HepG2 (cell line): Measurements from ENCODE around the gene TM4SF1. TPM values are rescaled to one million over a fixed set of nuclear protein-coding genes. Genes with fewer than 3 reads are reported as not detected.

Experiments used
- ARNT2 ChIP-seq: sonication (generic); formaldehyde crosslinking; IDR thresholded peaks from 2 replicates; pipeline ENCODE4 v1.8.0; 2022; ENCODE audit warnings: mild to moderate bottlenecking, low read depth, missing genetic modification reagents, moderate library complexity
- ARNTL ChIP-seq: sonication (generic); formaldehyde crosslinking; IDR thresholded peaks from 2 replicates; pipeline ENCODE4 v1.4.0; 2020; ENCODE audit warnings: mild to moderate bottlenecking, missing genetic modification reagents
- ELF4 ChIP-seq: sonication (generic); formaldehyde crosslinking; IDR thresholded peaks from 2 replicates; pipeline ENCODE4 v1.5.0; 2020; ENCODE audit warnings: missing genetic modification reagents, mild to moderate bottlenecking, moderate library complexity, borderline replicate concordance
- POLR2AphosphoS5 ChIP-seq: IDR thresholded peaks from 2 replicates; pipeline ENCODE4 v1.6.1; 2012; ENCODE audit warnings: low read depth, low read length
- SMARCE1 ChIP-seq: fragments of 450-650 bp; IDR thresholded peaks from 2 replicates; pipeline ENCODE4 v1.6.1; 2017; ENCODE audit warnings: borderline replicate concordance
- SP1 ChIP-seq, 2 experiments: fragments of 450-650 bp in 1 of 2; sonication (generic) in 1 of 2; formaldehyde crosslinking in 1 of 2; IDR thresholded peaks; 2 replicates each; pipeline versions ENCODE4 v1.4.0 to v1.6.1; 2016 to 2020; ENCODE audit warnings: missing genetic modification reagents in 1 of 2
- SRSF1 ChIP-seq: fragments of 200-400 bp; formaldehyde crosslinking; optimal IDR thresholded peaks from 2 replicates; pipeline ENCODE3; 2017; ENCODE audit warnings: mild to moderate bottlenecking, low read depth, low read length, moderate library complexity
- ZFAT ChIP-seq: sonication (generic); formaldehyde crosslinking; conservative IDR thresholded peaks from 2 replicates; pipeline ENCODE4 v1.8.1; 2023; ENCODE audit warnings: missing genetic modification reagents, inconsistent platforms
- ZNF207 ChIP-seq: fragments of 450-650 bp; IDR thresholded peaks from 2 replicates; pipeline ENCODE4 v1.6.1; 2016; ENCODE audit warnings: antibody characterized with exemption, borderline replicate concordance
- ZNF292 ChIP-seq: sonication (generic); formaldehyde crosslinking; IDR thresholded peaks from 2 replicates; pipeline ENCODE4 v1.8.1; 2022; ENCODE audit warnings: mild to moderate bottlenecking, low read depth, missing genetic modification reagents, borderline replicate concordance
- ZNF768 ChIP-seq: sonication (generic); formaldehyde crosslinking; IDR thresholded peaks from 2 replicates; pipeline ENCODE4 v1.4.0; 2020; ENCODE audit warnings: missing genetic modification reagents
- polyA plus RNA-seq, 8 experiments: library from polyadenylated mRNA; depleted of rRNA in 3 of 8; stranded (reverse) in 7 of 8; unstranded in 1 of 8; fragments of >200 nt; fragmentation: Illumina TruSeq in 4 of 8; extraction: Trizol in 4 of 8; gene quantifications; 2 replicates each; pipeline versions ENCODE4 v1.2.1 to v1.2.3, GENCODE V29; 2011 to 2016; ENCODE audit warnings: low read depth in 4 of 8, missing spikeins in 1 of 8, mixed read lengths in 1 of 8; ENCODE audit not compliant: insufficient read depth in 1 of 8
- total RNA-seq, 5 experiments: library from RNA; depleted of rRNA; stranded (reverse); fragments of >200 nt; fragmentation: Illumina TruSeq; extraction: Trizol; gene quantifications; 2 replicates each; pipeline ENCODE4 v1.2.3, GENCODE V29; 2016; ENCODE audit warnings: low read depth in 1 of 5
- TF ChIP-seq, protein P1 (sequence below): IDR thresholded peaks from 2 replicates; pipeline ENCODE4 v1.6.1; 2016; ENCODE audit warnings: low read depth, borderline replicate concordance
- TF ChIP-seq, protein P2 (sequence below): sonication (generic); formaldehyde crosslinking; IDR thresholded peaks from 2 replicates; pipeline ENCODE4 v1.4.0; 2020; ENCODE audit warnings: missing genetic modification reagents
- TF ChIP-seq, protein P3 (sequence below): sonication (generic); formaldehyde crosslinking; conservative IDR thresholded peaks from 2 replicates; pipeline ENCODE4 v1.8.1; 2023; ENCODE audit warnings: missing genetic modification reagents
- TF ChIP-seq, protein P4 (sequence below): sonication (generic); formaldehyde crosslinking; IDR thresholded peaks from 2 replicates; pipeline ENCODE4 v1.4.0; 2020; ENCODE audit warnings: low read depth, mild to moderate bottlenecking, missing genetic modification reagents
- TF ChIP-seq, protein P5 (sequence below): sonication (generic); formaldehyde crosslinking; IDR thresholded peaks from 2 replicates; pipeline ENCODE4 v1.8.1; 2023; ENCODE audit warnings: missing genetic modification reagents, inconsistent platforms, borderline replicate concordance
- TF ChIP-seq, protein P6 (sequence below): sonication (generic); formaldehyde crosslinking; IDR thresholded peaks from 2 replicates; pipeline ENCODE4 v1.4.0; 2020; ENCODE audit warnings: low read depth, missing genetic modification reagents

Gene TM4SF1
- total and polyA plus RNA-seq, 2 of the 13 experiments (the other 11 are each of a cell fraction or from before 2014, with no cell fraction given): 431 to 1,359 TPM

DNA sequence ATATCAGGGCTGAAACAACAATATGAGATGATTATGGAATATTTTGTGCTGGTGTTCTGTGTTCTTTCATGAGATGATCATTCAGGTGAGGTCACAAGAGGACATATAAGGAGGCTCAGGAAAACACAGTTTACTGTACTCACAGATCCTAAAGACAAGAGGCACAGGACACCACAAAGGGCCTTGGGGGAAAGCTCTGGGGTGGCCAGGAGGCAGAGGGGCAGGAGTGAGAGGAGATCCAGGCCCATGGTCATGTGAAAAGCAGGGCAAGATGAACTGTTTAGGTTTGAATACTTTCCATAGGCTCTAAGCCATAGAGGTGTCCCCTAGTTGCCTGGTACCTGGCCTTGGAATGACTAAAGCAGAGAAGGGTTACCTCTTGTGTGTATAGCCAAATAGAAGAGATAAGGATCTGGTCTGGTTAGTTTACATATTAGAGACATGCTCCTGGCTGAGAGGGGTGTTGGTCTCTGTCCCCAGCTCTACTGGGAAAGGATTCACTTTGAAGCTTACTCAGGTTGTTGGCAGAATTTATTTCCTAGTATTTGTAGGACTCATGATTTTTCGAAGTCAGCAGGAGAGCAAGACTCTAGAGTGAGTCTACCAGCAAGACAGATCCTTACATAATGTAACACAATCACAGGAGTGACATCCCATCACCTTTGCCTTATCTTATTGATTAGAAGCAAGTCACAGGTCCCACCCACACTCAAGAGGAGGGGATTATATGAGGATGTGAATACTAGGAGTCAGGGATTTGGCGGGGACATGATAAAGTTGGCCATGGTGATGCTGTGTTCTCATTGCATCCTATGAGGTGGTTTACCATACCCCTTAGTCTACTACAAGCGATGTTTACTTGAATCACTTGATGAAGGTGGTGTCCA is 11.3 kb upstream of the TM4SF1 start (continued):
- TF ChIP-seq, protein P1, sequence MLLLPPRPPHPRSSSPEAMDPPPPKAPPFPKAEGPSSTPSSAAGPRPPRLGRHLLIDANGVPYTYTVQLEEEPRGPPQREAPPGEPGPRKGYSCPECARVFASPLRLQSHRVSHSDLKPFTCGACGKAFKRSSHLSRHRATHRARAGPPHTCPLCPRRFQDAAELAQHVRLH (CRISPR knock-in tag): 0 out of 2 replicates have a peak, but pooled peaks have one; percentile 15
- no peak for TF ChIP-seq ELF4 (CRISPR knock-in tag)
- TF ChIP-seq ZNF207: no peak
- TF ChIP-seq ARNT2 (CRISPR knock-in tag): no peak
- no peak for TF ChIP-seq ZNF768 (CRISPR knock-in tag)
- TF ChIP-seq, protein P2, sequence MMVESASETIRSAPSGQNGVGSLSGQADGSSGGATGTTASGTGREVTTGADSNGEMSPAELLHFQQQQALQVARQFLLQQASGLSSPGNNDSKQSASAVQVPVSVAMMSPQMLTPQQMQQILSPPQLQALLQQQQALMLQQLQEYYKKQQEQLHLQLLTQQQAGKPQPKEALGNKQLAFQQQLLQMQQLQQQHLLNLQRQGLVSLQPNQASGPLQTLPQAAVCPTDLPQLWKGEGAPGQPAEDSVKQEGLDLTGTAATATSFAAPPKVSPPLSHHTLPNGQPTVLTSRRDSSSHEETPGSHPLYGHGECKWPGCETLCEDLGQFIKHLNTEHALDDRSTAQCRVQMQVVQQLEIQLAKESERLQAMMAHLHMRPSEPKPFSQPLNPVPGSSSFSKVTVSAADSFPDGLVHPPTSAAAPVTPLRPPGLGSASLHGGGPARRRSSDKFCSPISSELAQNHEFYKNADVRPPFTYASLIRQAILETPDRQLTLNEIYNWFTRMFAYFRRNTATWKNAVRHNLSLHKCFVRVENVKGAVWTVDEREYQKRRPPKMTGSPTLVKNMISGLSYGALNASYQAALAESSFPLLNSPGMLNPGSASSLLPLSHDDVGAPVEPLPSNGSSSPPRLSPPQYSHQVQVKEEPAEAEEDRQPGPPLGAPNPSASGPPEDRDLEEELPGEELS (CRISPR knock-in tag): peak; percentile 48; the same call in 1 of the 2 replicates
- TF ChIP-seq, protein P3, sequence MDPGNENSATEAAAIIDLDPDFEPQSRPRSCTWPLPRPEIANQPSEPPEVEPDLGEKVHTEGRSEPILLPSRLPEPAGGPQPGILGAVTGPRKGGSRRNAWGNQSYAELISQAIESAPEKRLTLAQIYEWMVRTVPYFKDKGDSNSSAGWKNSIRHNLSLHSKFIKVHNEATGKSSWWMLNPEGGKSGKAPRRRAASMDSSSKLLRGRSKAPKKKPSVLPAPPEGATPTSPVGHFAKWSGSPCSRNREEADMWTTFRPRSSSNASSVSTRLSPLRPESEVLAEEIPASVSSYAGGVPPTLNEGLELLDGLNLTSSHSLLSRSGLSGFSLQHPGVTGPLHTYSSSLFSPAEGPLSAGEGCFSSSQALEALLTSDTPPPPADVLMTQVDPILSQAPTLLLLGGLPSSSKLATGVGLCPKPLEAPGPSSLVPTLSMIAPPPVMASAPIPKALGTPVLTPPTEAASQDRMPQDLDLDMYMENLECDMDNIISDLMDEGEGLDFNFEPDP (CRISPR knock-in tag): no peak
- no peak for TF ChIP-seq SRSF1
- no peak for TF ChIP-seq ZFAT (CRISPR knock-in tag)
- no peak for TF ChIP-seq SMARCE1
- TF ChIP-seq, protein P4, sequence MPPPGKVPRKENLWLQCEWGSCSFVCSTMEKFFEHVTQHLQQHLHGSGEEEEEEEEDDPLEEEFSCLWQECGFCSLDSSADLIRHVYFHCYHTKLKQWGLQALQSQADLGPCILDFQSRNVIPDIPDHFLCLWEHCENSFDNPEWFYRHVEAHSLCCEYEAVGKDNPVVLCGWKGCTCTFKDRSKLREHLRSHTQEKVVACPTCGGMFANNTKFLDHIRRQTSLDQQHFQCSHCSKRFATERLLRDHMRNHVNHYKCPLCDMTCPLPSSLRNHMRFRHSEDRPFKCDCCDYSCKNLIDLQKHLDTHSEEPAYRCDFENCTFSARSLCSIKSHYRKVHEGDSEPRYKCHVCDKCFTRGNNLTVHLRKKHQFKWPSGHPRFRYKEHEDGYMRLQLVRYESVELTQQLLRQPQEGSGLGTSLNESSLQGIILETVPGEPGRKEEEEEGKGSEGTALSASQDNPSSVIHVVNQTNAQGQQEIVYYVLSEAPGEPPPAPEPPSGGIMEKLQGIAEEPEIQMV (CRISPR knock-in tag): no peak
- TF ChIP-seq SP1 (IDR thresholded peaks at IDR 0.05): no peak
- TF ChIP-seq SP1 (CRISPR knock-in tag; IDR thresholded peaks at IDR 0.05): no peak
- TF ChIP-seq, protein P5, sequence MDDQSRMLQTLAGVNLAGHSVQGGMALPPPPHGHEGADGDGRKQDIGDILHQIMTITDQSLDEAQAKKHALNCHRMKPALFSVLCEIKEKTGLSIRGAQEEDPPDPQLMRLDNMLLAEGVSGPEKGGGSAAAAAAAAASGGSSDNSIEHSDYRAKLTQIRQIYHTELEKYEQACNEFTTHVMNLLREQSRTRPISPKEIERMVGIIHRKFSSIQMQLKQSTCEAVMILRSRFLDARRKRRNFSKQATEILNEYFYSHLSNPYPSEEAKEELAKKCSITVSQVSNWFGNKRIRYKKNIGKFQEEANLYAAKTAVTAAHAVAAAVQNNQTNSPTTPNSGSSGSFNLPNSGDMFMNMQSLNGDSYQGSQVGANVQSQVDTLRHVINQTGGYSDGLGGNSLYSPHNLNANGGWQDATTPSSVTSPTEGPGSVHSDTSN (CRISPR knock-in tag): no peak
- TF ChIP-seq ZNF292: peak; percentile 49; the same call in 1 of the 2 replicates
- TF ChIP-seq, protein P6, sequence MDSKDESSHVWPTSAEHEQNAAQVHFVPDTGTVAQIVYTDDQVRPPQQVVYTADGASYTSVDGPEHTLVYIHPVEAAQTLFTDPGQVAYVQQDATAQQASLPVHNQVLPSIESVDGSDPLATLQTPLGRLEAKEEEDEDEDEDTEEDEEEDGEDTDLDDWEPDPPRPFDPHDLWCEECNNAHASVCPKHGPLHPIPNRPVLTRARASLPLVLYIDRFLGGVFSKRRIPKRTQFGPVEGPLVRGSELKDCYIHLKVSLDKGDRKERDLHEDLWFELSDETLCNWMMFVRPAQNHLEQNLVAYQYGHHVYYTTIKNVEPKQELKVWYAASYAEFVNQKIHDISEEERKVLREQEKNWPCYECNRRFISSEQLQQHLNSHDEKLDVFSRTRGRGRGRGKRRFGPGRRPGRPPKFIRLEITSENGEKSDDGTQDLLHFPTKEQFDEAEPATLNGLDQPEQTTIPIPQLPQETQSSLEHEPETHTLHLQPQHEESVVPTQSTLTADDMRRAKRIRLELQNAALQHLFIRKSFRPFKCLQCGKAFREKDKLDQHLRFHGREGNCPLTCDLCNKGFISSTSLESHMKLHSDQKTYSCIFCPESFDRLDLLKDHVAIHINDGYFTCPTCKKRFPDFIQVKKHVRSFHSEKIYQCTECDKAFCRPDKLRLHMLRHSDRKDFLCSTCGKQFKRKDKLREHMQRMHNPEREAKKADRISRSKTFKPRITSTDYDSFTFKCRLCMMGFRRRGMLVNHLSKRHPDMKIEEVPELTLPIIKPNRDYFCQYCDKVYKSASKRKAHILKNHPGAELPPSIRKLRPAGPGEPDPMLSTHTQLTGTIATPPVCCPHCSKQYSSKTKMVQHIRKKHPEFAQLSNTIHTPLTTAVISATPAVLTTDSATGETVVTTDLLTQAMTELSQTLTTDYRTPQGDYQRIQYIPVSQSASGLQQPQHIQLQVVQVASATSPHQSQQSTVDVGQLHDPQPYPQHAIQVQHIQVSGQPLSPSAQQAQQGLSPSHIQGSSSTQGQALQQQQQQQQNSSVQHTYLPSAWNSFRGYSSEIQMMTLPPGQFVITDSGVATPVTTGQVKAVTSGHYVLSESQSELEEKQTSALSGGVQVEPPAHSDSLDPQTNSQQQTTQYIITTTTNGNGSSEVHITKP (CRISPR knock-in tag): no peak
- TF ChIP-seq ARNTL: 0 out of 2 replicates have a peak, but pooled peaks have one; percentile 18
- TF ChIP-seq POLR2AphosphoS5: no peak; the same call in 1 of the 2 replicates
